RWPE2 (cell line): ENCODE data around the gene ABCB1.

Source experiments
- ATAC-seq: fragments of 200-7000 bp; cut with Tn5 transposase; 3 replicates; pipeline ENCODE4 v1.9.1; 2021; ENCODE audit warnings: low read depth
- DNase-seq: peaks from one replicate; pipeline ENCODE4 v3.0.0-alpha.2; 2020; ENCODE audit warnings: low spot score
- H3K27ac ChIP-seq: fragments of 450-650 bp; 2 replicates; pipeline ENCODE4 v1.5.1; 2017; ENCODE audit warnings: mild to moderate bottlenecking; ENCODE audit not compliant: poor library complexity, severe bottlenecking
- H3K27me3 ChIP-seq: fragments of 250-450 bp; sonication (Bioruptor Pico); 2 replicates; pipeline ENCODE4 v1.5.1; 2021; ENCODE audit warnings: mild to moderate bottlenecking, moderate library complexity; ENCODE audit not compliant: insufficient read depth, poor library complexity, severe bottlenecking
- H3K36me3 ChIP-seq: fragments of 250-450 bp; sonication (Bioruptor Pico); 2 replicates; pipeline ENCODE4 v1.5.1; 2020; ENCODE audit warnings: low read depth, mild to moderate bottlenecking, moderate library complexity
- H3K4me1 ChIP-seq: fragments of 250-450 bp; sonication (Bioruptor Pico); 2 replicates; pipeline ENCODE4 v1.5.1; 2021; ENCODE audit warnings: mild to moderate bottlenecking, moderate library complexity; ENCODE audit not compliant: insufficient read depth, poor library complexity, severe bottlenecking
- H3K4me3 ChIP-seq: fragments of 250-450 bp; sonication (Bioruptor Pico); 2 replicates; pipeline ENCODE4 v1.5.1; 2021; ENCODE audit warnings: mild to moderate bottlenecking, moderate library complexity; ENCODE audit not compliant: severe bottlenecking
- H3K9me3 ChIP-seq: fragments of 250-450 bp; sonication (Bioruptor Pico); 2 replicates; pipeline ENCODE4 v1.5.1; 2021; ENCODE audit warnings: mild to moderate bottlenecking, moderate library complexity; ENCODE audit not compliant: severe bottlenecking
- CTCF ChIP-seq: fragments of 450-650 bp; IDR thresholded peaks from one replicate; pipeline ENCODE4 v1.5.1; 2017; ENCODE audit warnings: mild to moderate bottlenecking, moderate library complexity; ENCODE audit not compliant: poor library complexity, severe bottlenecking

ABCB1 gene

DNA sequence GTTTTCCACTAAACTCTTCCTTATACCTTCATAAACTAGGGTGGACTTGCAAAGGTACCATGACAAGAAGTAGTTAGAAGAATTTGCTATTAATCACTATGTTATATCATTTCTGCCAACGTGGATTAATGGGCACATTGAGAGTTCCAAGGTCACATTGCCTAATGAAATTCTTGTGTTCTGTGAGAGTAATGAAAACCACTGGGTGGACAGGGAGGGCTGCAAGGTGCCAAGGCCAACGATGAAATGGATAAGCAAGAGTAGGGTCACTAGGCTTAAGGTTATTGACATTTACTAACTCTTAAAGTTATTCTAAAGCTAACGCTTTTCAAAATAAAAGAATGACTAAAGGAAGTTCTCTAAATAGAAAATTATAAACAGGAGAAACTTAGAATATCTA lies 118.6 kb downstream of the ABCB1 start:
- Histone ChIP-seq H3K27me3 (peaks cover 12% of the 10 kb centered on the region), H3K36me3 (no peaks in the 10 kb centered on the region), H3K4me1 (no peaks in the 10 kb centered on the region), H3K4me3 (no peak overlapping the region), H3K9me3 (peaks cover 2% of the 10 kb centered on the region), H3K27ac (no peak overlapping the region)
- TF ChIP-seq CTCF = no peak
- no peak for DNase-seq
- no peak for ATAC-seq

DNA sequence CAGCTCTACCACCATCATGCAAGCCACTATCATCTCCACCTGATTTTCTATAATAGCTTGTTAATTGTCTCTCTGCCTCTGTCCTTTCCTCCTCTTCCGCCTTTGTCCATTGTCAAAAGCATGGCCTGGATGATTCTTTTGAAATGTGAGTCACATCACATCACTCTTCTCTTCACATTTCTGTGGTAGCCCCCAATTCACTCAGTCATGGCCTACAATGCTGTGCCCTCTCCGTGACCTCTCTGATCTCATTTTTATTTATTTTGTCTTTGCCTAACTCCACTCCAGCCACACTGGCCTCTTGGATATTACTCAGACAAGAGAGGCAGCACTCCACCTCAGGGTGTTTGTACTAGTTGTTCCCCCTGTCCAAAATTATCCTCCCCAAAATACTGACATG lies 120.3 kb downstream of the ABCB1 start:
- DNase-seq = no peak
- no peak for TF ChIP-seq CTCF
- H3K4me1 ChIP-seq = no peaks in the 10 kb centered on the region

GRCh38 chr7:87479951-87480350 lies 120.7 kb downstream of the ABCB1 start:
- DNase-seq (no peak), ATAC-seq (no peak)
- TF ChIP-seq CTCF = no peak
- Histone ChIP-seq H3K36me3 (no peaks in the 10 kb centered on the region), H3K9me3 (peaks cover 2% of the 10 kb centered on the region), H3K27me3 (peaks cover 31% of the 10 kb centered on the region), H3K27ac (no peak overlapping the region), H3K4me1 (no peaks in the 10 kb centered on the region), H3K4me3 (no peak overlapping the region)

More for the DNA sequence above, 120.3 kb downstream of the ABCB1 start:
- Histone ChIP-seq H3K27me3 (peaks cover 27% of the 10 kb centered on the region), H3K27ac (no peak overlapping the region), H3K9me3 (peaks cover 2% of the 10 kb centered on the region), H3K4me3 (no peak overlapping the region), H3K36me3 (no peaks in the 10 kb centered on the region)
- no peak for ATAC-seq

GRCh38 chr7:87476179-87476557 lies 124.5 kb downstream of the ABCB1 start:
- no peaks in the 10 kb centered on the region for H3K36me3 ChIP-seq
- no peak overlapping the region for H3K27ac ChIP-seq
- H3K4me1 ChIP-seq = no peaks in the 10 kb centered on the region
- DNase-seq = no peak
- no peak for TF ChIP-seq CTCF
- no peak for ATAC-seq
- peaks cover 57% of the 10 kb centered on the region for H3K27me3 ChIP-seq
- no peak overlapping the region for H3K4me3 ChIP-seq
- peaks cover 2% of the 10 kb centered on the region for H3K9me3 ChIP-seq

DNA sequence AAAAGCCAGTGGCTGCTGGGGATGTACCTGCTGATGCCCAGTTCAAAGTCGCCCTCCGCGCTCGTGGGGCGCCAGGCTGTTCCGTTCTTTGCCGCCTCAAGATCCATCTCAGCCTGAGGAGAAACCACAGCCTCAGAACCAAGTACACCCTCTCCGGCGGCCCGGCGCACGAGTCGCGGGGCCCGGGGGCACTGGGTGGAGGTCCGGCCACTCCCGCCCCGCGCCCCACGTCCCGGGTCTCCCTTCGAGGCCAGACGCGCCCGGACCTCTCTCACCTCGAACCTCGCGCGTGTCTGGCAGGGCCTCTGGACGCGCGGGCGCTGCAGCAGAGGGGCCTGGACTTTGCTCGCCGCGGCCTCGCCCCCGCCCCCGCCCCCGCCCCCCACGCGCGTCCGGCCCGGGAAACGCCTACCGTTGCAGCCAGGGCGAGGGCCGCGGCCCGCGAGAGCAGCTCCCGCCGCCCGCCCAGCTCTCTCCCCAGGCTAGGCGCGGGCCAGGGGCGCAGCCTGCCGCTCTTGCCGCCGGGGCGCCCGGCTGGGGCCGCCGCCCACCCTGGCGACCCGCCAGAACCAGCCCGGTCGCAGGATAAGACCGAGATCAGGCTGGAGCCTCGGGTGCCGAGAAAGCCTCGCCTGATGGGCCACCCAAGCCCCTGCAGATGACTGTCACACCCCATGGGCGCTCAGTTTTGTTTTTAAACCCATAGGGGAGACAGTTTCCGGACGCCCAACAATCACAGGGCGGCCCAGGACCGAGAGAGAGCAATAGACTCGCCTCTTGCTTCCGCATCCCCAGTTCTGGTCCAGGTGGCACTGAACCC lies 125.1 kb downstream of the ABCB1 start, which contains the start of gene ABCB4:
ABCB4 (minus strand) TSS at position 322 of the 820 bp plus-strand sequence; CDS start at position 107, 215 bp downstream.
- Histone ChIP-seq H3K27ac (no peak within 1 kb of the TSS), H3K9me3 (no peaks in the 10 kb centered on the region), H3K4me3 (no peak within 1 kb of the TSS), H3K27me3 (peaks cover 57% of the 10 kb centered on the region), H3K36me3 (no peaks in the 10 kb centered on the region), H3K4me1 (no peaks in the 10 kb centered on the region)
- ATAC-seq (no peak), DNase-seq (no peak)
- no peak for TF ChIP-seq CTCF
